Measurements from ENCODE around the gene CLVS2.

CLVS2 gene

GRCh38 chr6:123017104-123017682, 21.2 kb downstream of the CLVS2 start:
- H3K4me3 ChIP-seq (ENCODE audit: low read depth, low read length) = no peak overlapping the region
- no peak overlapping the region for H3K9ac ChIP-seq
- H3K27ac ChIP-seq = no peak overlapping the region
- H3K27me3 ChIP-seq (ENCODE audit: control insufficient read depth, insufficient read depth, low read length) = no peaks in the 10 kb centered on the region
- H3K4me1 ChIP-seq = no peaks in the 10 kb centered on the region
- H3K79me2 ChIP-seq = no peaks in the 10 kb centered on the region
- H3K9me3 ChIP-seq (ENCODE audit: control insufficient read depth, low read length) = no peaks in the 10 kb centered on the region
- H3K4me2 ChIP-seq (ENCODE audit: low read length) = no peak overlapping the region
- no peak for TF ChIP-seq CTCF (IDR thresholded peaks at IDR 0.05)
- no peak overlapping the region for H2AFZ ChIP-seq
- H3K36me3 ChIP-seq (ENCODE audit: control insufficient read depth, insufficient read depth, low read length) = no peaks in the 10 kb centered on the region

- Histone ChIP-seq H2AFZ (no peak overlapping the region), H3K27me3 (ENCODE audit: control insufficient read depth, insufficient read depth, low read length) (no peaks in the 10 kb centered on the region), H3K36me3 (ENCODE audit: control insufficient read depth, insufficient read depth, low read length) (no peaks in the 10 kb centered on the region), H3K79me2 (no peaks in the 10 kb centered on the region), H3K4me1 (no peaks in the 10 kb centered on the region), H3K4me2 (ENCODE audit: low read length) (no peak overlapping the region), H3K9ac (no peak overlapping the region), H3K4me3 (ENCODE audit: low read depth, low read length) (no peak overlapping the region), H3K27ac (no peak overlapping the region), H3K9me3 (ENCODE audit: control insufficient read depth, low read length) (no peaks in the 10 kb centered on the region)
- TF ChIP-seq CTCF (IDR thresholded peaks at IDR 0.05) = no peak
Measured at GRCh38 chr6:123022975-123023374, 26.9 kb downstream of the CLVS2 start.

- Histone ChIP-seq H3K79me2 (no peaks in the 10 kb centered on the region), H3K4me1 (no peaks in the 10 kb centered on the region), H3K27me3 (ENCODE audit: control insufficient read depth, insufficient read depth, low read length) (no peaks in the 10 kb centered on the region), H3K36me3 (ENCODE audit: control insufficient read depth, insufficient read depth, low read length) (no peaks in the 10 kb centered on the region), H3K27ac (no peak overlapping the region), H3K9me3 (ENCODE audit: control insufficient read depth, low read length) (no peaks in the 10 kb centered on the region), H3K4me2 (ENCODE audit: low read length) (no peak overlapping the region), H3K4me3 (ENCODE audit: low read depth, low read length) (no peak overlapping the region), H2AFZ (no peak overlapping the region), H3K9ac (no peak overlapping the region)
- TF ChIP-seq CTCF (IDR thresholded peaks at IDR 0.05) = no peak
Measured at GRCh38 chr6:123024976-123025375, 28.9 kb downstream of the CLVS2 start.

GRCh38 chr6:123027408-123027807, 31.4 kb downstream of the CLVS2 start:
- Histone ChIP-seq H3K79me2 (no peaks in the 10 kb centered on the region), H3K4me3 (ENCODE audit: low read depth, low read length) (no peak overlapping the region), H3K4me2 (ENCODE audit: low read length) (no peak overlapping the region), H3K27ac (no peak overlapping the region), H2AFZ (no peak overlapping the region), H3K9me3 (ENCODE audit: control insufficient read depth, low read length) (no peaks in the 10 kb centered on the region), H3K4me1 (no peaks in the 10 kb centered on the region), H3K36me3 (ENCODE audit: control insufficient read depth, insufficient read depth, low read length) (no peaks in the 10 kb centered on the region), H3K27me3 (ENCODE audit: control insufficient read depth, insufficient read depth, low read length) (no peaks in the 10 kb centered on the region), H3K9ac (no peak overlapping the region)
- TF ChIP-seq CTCF (IDR thresholded peaks at IDR 0.05) = no peak

GRCh38 chr6:123028263-123028662, 32.2 kb downstream of the CLVS2 start:
- Histone ChIP-seq H3K27ac (no peak overlapping the region), H3K27me3 (ENCODE audit: control insufficient read depth, insufficient read depth, low read length) (no peaks in the 10 kb centered on the region)

More at GRCh38 chr6:123028263-123028662, 32.2 kb downstream of the CLVS2 start:
- Histone ChIP-seq H3K36me3 (ENCODE audit: control insufficient read depth, insufficient read depth, low read length) (no peaks in the 10 kb centered on the region), H3K4me1 (no peaks in the 10 kb centered on the region), H3K79me2 (no peaks in the 10 kb centered on the region), H3K4me2 (ENCODE audit: low read length) (no peak overlapping the region), H2AFZ (no peak overlapping the region), H3K4me3 (ENCODE audit: low read depth, low read length) (no peak overlapping the region), H3K9me3 (ENCODE audit: control insufficient read depth, low read length) (no peaks in the 10 kb centered on the region), H3K9ac (no peak overlapping the region)
- TF ChIP-seq CTCF (IDR thresholded peaks at IDR 0.05) = no peak

All from parathyroid adenoma (tissue), 2 donors.